HG03095 (cell line): Measurements from ENCODE around the gene FOXRED2.
"Not testable (repeated sequence)": the region's sequence is repeated elsewhere in the genome, so short reads cannot be mapped to it uniquely, and the experiment has no call there.

Experiments used
- ATAC-seq: cut with Tn5 transposase; IDR thresholded peaks from one replicate; pipeline ENCODE4 v1.9.1; 2021; ENCODE audit warnings: moderate library complexity; ENCODE audit not compliant: unreplicated experiment

Gene FOXRED2

GRCh38 chr22:36452250-36452977, 54.4 kb downstream of the FOXRED2 start:
- ATAC-seq = no peak

GRCh38 chr22:36450923-36451322, 55.9 kb downstream of the FOXRED2 start:
- ATAC-seq = not testable (repeated sequence)

- no peak for ATAC-seq
Observed at GRCh38 chr22:36449596-36450175, 57.2 kb downstream of the FOXRED2 start.

DNA sequence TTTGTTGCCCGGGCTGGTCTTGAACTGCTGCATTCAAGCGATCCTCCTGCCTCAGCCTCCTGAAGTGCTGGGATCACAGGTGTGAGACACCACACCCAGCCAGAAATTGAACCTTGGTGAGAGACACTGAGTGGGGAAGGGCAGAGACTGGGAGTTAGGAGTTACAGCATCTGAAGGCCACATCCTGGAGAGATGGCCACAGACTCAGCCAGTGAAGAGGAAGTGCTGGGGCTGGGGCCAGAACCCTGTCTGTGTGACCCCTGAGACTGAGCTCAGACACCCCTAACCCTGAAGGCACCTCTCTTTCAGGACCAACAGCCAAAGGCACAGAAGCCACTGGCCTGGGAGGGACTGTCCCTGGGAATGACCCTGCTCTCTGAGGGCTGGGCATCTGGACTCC, 59.2 kb downstream of the FOXRED2 start:
- ATAC-seq = no peak

- ATAC-seq = no peak
Observed at GRCh38 chr22:36445158-36445668, 61.6 kb downstream of the FOXRED2 start.

- no peak for ATAC-seq
Observed at GRCh38 chr22:36443198-36443770, 63.6 kb downstream of the FOXRED2 start.

GRCh38 chr22:36442506-36443197, 64.2 kb downstream of the FOXRED2 start:
- ATAC-seq = no peak

- ATAC-seq = no peak
Observed at GRCh38 chr22:36440429-36441002, 66.3 kb downstream of the FOXRED2 start.

DNA sequence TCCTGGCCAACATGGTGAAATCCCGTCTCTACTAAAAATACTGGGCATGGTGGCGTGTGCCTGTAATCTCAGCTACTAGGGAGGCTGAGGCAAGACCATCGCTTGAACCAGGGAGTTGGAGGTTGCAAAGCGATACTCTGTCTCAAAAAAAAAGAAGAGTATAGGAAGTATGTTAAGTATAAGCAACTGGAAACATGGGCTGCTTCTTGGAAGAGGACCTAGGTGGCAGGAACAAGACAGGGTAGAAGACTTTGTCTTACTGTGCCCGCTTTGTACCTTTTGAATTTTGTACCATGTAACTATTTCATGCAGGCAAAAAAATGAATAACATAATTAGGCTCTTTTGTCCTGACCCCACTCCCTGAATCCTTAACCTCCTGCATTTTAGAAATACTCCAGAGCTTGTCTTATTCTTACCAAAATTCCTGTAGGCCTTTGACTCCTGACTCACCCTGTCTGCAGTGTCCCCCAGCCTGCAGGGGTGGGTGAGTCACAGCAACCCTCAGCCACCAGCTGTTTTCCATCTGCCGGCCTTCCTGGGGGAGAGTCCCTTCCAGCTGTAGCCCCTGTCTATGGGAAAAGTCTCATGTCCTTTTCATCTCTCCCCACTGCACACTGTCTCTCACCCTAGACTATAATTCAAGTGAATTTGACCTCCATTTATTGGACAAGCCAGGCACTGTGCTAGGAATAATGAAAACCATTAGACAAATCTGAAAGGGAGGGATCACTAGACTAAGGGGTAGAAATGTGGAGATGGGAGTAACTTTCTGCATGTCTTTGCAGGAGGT, 67.2 kb downstream of the FOXRED2 start:
- no peak for ATAC-seq
